Fibroblast of pulmonary artery (primary cell): ENCODE results near the gene WDR36.

Source experiments
- DNase-seq: peaks from one replicate; pipeline ENCODE4 v3.0.0-alpha.2; 2010; ENCODE audit warnings: low read depth
- H3K4me3 ChIP-seq: replicated peaks from 2 replicates; pipeline ENCODE4 v1.5.1; 2011; ENCODE audit warnings: low read depth, mild to moderate bottlenecking, control low read depth, low read length, moderate library complexity
- CTCF ChIP-seq: IDR thresholded peaks from 2 replicates; pipeline ENCODE4 v1.5.1; 2011; ENCODE audit warnings: mild to moderate bottlenecking, control low read depth, low read length, inconsistent platforms; ENCODE audit errors: missing control alignments

The WDR36 gene

GRCh38 chr5:111159845-111160244 lies 67.7 kb downstream of the WDR36 start:
- no peak for DNase-seq
- TF ChIP-seq CTCF, result no peak

GRCh38 chr5:111163000-111163399 lies 70.9 kb downstream of the WDR36 start:
- DNase-seq, result no peak
- TF ChIP-seq CTCF, result no peak

More at GRCh38 chr5:111159845-111160244, 67.7 kb downstream of the WDR36 start:
- no peak overlapping the region for H3K4me3 ChIP-seq

GRCh38 chr5:111165058-111165457 lies 72.9 kb downstream of the WDR36 start:
- DNase-seq, result no peak
- TF ChIP-seq CTCF, result no peak
- no peak overlapping the region for H3K4me3 ChIP-seq

More at GRCh38 chr5:111163000-111163399, 70.9 kb downstream of the WDR36 start:
- no peak overlapping the region for H3K4me3 ChIP-seq

GRCh38 chr5:111167551-111167950 lies 75.4 kb downstream of the WDR36 start:
- H3K4me3 ChIP-seq, result no peak overlapping the region
- DNase-seq, result no peak
- no peak for TF ChIP-seq CTCF

GRCh38 chr5:111168608-111169007 lies 76.5 kb downstream of the WDR36 start:
- TF ChIP-seq CTCF, result no peak
- no peak overlapping the region for H3K4me3 ChIP-seq

GRCh38 chr5:111169269-111169668 lies 77.1 kb downstream of the WDR36 start:
- no peak overlapping the region for H3K4me3 ChIP-seq
- TF ChIP-seq CTCF, result peak; percentile 7
- DNase-seq, result no peak

More at GRCh38 chr5:111168608-111169007, 76.5 kb downstream of the WDR36 start:
- no peak for DNase-seq

GRCh38 chr5:111170279-111170678 lies 78.1 kb downstream of the WDR36 start:
- H3K4me3 ChIP-seq, result no peak overlapping the region
- no peak for TF ChIP-seq CTCF
- no peak for DNase-seq
